ENCODE data around the gene FZD7.

The FZD7 gene

GRCh38 chr2:202007983-202008354 lies 25.7 kb upstream of the FZD7 start:
- in situ Hi-C loops (cut with HindIII; ENCODE audit: low pct_ligation_motif_present, low pct_unique_long_range_greater_than_20kb, low sequenced_read_pairs), result no loop called here
- no peak for DNase-seq

- no peak for DNase-seq
- in situ Hi-C loops (cut with HindIII; ENCODE audit: low pct_ligation_motif_present, low pct_unique_long_range_greater_than_20kb, low sequenced_read_pairs), result no loop called here
These were observed 24.6 kb upstream of the FZD7 start for GRCh38 chr2:202009019-202009481.

- in situ Hi-C loops (cut with HindIII; ENCODE audit: low pct_ligation_motif_present, low pct_unique_long_range_greater_than_20kb, low sequenced_read_pairs), result no loop called here
These were observed 24.1 kb upstream of the FZD7 start for GRCh38 chr2:202009581-202009980.

GRCh38 chr2:202014318-202014717 lies 19.3 kb upstream of the FZD7 start:
- DNase-seq, result no peak
- in situ Hi-C loops (cut with HindIII; ENCODE audit: low pct_ligation_motif_present, low pct_unique_long_range_greater_than_20kb, low sequenced_read_pairs), result no loop called here

More at GRCh38 chr2:202009581-202009980, 24.1 kb upstream of the FZD7 start:
- no peak for DNase-seq

- DNase-seq, result no peak
- in situ Hi-C loops (cut with HindIII; ENCODE audit: low pct_ligation_motif_present, low pct_unique_long_range_greater_than_20kb, low sequenced_read_pairs), result no loop called here
These were observed 18.9 kb upstream of the FZD7 start for GRCh38 chr2:202014759-202015211.

- DNase-seq, result no peak
- in situ Hi-C loops (cut with HindIII; ENCODE audit: low pct_ligation_motif_present, low pct_unique_long_range_greater_than_20kb, low sequenced_read_pairs), result no loop called here
These were observed 18.2 kb upstream of the FZD7 start for GRCh38 chr2:202015471-202015870.

- in situ Hi-C loops (cut with HindIII; ENCODE audit: low pct_ligation_motif_present, low pct_unique_long_range_greater_than_20kb, low sequenced_read_pairs), result no loop called here
- DNase-seq, result no peak
These were observed 17.0 kb upstream of the FZD7 start for GRCh38 chr2:202016579-202017227.

GRCh38 chr2:202017940-202018339 lies 15.7 kb upstream of the FZD7 start:
- no peak for DNase-seq
- in situ Hi-C loops (cut with HindIII; ENCODE audit: low pct_ligation_motif_present, low pct_unique_long_range_greater_than_20kb, low sequenced_read_pairs), result no loop called here

GRCh38 chr2:202018950-202019349 lies 14.7 kb upstream of the FZD7 start:
- in situ Hi-C loops (cut with HindIII; ENCODE audit: low pct_ligation_motif_present, low pct_unique_long_range_greater_than_20kb, low sequenced_read_pairs), result no loop called here
- no peak for DNase-seq

GRCh38 chr2:202019689-202020450 lies 13.8 kb upstream of the FZD7 start:
- in situ Hi-C loops (cut with HindIII; ENCODE audit: low pct_ligation_motif_present, low pct_unique_long_range_greater_than_20kb, low sequenced_read_pairs), result no loop called here

GRCh38 chr2:202022755-202023154 lies 10.9 kb upstream of the FZD7 start:
- no peak for DNase-seq
- in situ Hi-C loops (cut with HindIII; ENCODE audit: low pct_ligation_motif_present, low pct_unique_long_range_greater_than_20kb, low sequenced_read_pairs), result no loop called here

More at GRCh38 chr2:202019689-202020450, 13.8 kb upstream of the FZD7 start:
- no peak for DNase-seq

- DNase-seq, result no peak
- in situ Hi-C loops (cut with HindIII; ENCODE audit: low pct_ligation_motif_present, low pct_unique_long_range_greater_than_20kb, low sequenced_read_pairs), result no loop called here
These were observed 10.3 kb upstream of the FZD7 start for GRCh38 chr2:202023198-202023903.

- in situ Hi-C loops (cut with HindIII; ENCODE audit: low pct_ligation_motif_present, low pct_unique_long_range_greater_than_20kb, low sequenced_read_pairs), result no loop called here
- no peak for DNase-seq
These were observed 9.8 kb upstream of the FZD7 start for GRCh38 chr2:202023904-202024266.

- in situ Hi-C loops (cut with HindIII; ENCODE audit: low pct_ligation_motif_present, low pct_unique_long_range_greater_than_20kb, low sequenced_read_pairs), result no loop called here
These were observed 8.8 kb upstream of the FZD7 start for GRCh38 chr2:202024871-202025270.

GRCh38 chr2:202025816-202026215 lies 7.8 kb upstream of the FZD7 start:
- DNase-seq, result no peak
- in situ Hi-C loops (cut with HindIII; ENCODE audit: low pct_ligation_motif_present, low pct_unique_long_range_greater_than_20kb, low sequenced_read_pairs), result no loop called here

More at GRCh38 chr2:202024871-202025270, 8.8 kb upstream of the FZD7 start:
- DNase-seq, result no peak

GRCh38 chr2:202026507-202026906 lies 7.1 kb upstream of the FZD7 start:
- in situ Hi-C loops (cut with HindIII; ENCODE audit: low pct_ligation_motif_present, low pct_unique_long_range_greater_than_20kb, low sequenced_read_pairs), result no loop called here
- DNase-seq, result no peak

GRCh38 chr2:202030691-202031090 lies 3.0 kb upstream of the FZD7 start:
- in situ Hi-C loops (cut with HindIII; ENCODE audit: low pct_ligation_motif_present, low pct_unique_long_range_greater_than_20kb, low sequenced_read_pairs), result no loop called here
- no peak for DNase-seq

- in situ Hi-C loops (cut with HindIII; ENCODE audit: low pct_ligation_motif_present, low pct_unique_long_range_greater_than_20kb, low sequenced_read_pairs), result no loop called here
- no peak for DNase-seq
These were observed 2.3 kb upstream of the FZD7 start for GRCh38 chr2:202031246-202031951.

GRCh38 chr2:202032846-202033316 lies 774 bp upstream of the FZD7 start:
- peak; percentile 53 for DNase-seq

More at GRCh38 chr2:202032846-202033316, 774 bp upstream of the FZD7 start:
- in situ Hi-C loops (cut with HindIII; ENCODE audit: low pct_ligation_motif_present, low pct_unique_long_range_greater_than_20kb, low sequenced_read_pairs), result no loop called here
